D721Med (cell line): Measurements from ENCODE around the gene ATXN7L2.

Experiments
- DNase-seq: peaks from one replicate; pipeline ENCODE4 v3.0.0; 2011; ENCODE audit warnings: low spot score; ENCODE audit not compliant: insufficient read length
- FAIRE-seq: peaks from 2 replicates; lab custom pipeline; 2011; peaks lifted over from hg19 to GRCh38; lab: Jason Lieb, UNC
- TF ChIP-seq, protein P1 (sequence below): IDR thresholded peaks from 2 replicates; pipeline ENCODE4 v1.5.1; 2012; ENCODE audit warnings: mild to moderate bottlenecking, control low read depth; ENCODE audit not compliant: insufficient read depth; ENCODE audit errors: missing control alignments

ATXN7L2 gene

DNA sequence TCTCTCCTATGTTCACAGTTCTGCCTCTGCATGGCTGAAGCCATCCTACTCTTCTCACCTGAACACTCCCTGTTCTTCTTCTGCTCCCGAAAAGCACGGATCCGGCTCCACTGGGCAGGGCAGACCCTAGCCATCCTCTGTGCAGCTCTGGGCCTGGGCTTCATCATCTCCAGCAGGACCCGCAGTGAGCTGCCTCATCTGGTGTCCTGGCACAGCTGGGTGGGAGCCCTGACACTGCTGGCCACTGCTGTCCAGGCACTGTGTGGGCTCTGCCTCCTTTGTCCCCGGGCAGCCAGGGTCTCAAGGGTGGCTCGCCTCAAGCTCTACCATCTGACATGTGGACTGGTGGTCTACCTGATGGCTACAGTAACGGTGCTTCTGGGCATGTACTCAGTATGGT is 12.0 kb downstream of the ATXN7L2 start:
- FAIRE-seq (no peak), DNase-seq (no peak)
- TF ChIP-seq, protein P1, sequence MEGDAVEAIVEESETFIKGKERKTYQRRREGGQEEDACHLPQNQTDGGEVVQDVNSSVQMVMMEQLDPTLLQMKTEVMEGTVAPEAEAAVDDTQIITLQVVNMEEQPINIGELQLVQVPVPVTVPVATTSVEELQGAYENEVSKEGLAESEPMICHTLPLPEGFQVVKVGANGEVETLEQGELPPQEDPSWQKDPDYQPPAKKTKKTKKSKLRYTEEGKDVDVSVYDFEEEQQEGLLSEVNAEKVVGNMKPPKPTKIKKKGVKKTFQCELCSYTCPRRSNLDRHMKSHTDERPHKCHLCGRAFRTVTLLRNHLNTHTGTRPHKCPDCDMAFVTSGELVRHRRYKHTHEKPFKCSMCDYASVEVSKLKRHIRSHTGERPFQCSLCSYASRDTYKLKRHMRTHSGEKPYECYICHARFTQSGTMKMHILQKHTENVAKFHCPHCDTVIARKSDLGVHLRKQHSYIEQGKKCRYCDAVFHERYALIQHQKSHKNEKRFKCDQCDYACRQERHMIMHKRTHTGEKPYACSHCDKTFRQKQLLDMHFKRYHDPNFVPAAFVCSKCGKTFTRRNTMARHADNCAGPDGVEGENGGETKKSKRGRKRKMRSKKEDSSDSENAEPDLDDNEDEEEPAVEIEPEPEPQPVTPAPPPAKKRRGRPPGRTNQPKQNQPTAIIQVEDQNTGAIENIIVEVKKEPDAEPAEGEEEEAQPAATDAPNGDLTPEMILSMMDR = no peak

GRCh38 chr1:109497449-109498160 is 13.9 kb downstream of the ATXN7L2 start:
- DNase-seq = no peak
- TF ChIP-seq, protein P1 = no peak
- FAIRE-seq = no peak

DNA sequence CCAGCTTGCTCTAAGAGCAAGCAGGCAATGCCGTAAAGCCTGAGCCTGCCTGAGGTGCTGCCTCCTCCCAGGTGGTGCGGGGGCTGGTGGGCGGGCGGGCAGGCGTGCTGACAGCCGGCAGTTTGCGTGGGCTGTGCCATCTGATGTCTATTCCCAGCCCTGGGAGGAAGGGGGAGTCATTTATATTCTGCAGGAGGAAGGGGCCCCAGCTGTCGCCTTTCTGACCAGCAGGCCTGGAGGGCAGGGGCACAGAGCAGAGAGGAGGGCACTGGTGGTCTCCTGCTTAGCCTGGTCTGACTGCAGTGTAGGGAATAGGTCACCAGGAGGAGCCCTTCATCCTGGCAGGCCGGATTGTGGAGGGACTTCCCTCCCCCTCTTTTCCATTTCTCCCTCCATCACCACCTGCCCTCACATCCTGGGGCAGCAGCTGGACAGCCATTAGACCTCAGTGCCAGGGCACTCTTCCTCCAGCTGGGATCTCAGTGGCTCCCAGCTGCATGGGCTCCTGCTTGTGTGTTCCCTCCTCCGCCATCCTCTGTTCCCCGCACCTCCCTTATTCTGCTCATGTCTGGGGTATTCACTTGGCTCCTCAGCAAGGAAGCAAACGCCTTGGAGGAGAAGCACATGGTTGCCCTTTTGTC is 14.6 kb downstream of the ATXN7L2 start:
- TF ChIP-seq, protein P1 = peak; percentile 53
- no peak for FAIRE-seq
- no peak for DNase-seq

- FAIRE-seq = no peak
- TF ChIP-seq, protein P1 = no peak
- DNase-seq = no peak
Observed at GRCh38 chr1:109499081-109499480, 15.4 kb downstream of the ATXN7L2 start.

- TF ChIP-seq, protein P1 = peak; percentile 29
- no peak for DNase-seq
- FAIRE-seq = no peak
Observed at GRCh38 chr1:109499661-109500536, 16.2 kb downstream of the ATXN7L2 start.

GRCh38 chr1:109500941-109501381 is 17.3 kb downstream of the ATXN7L2 start:
- TF ChIP-seq, protein P1 = no peak
- DNase-seq (no peak), FAIRE-seq (no peak)
